ENCODE data around the gene PADI4. TPM values are rescaled to one million over a fixed set of nuclear protein-coding genes. Genes with fewer than 3 reads are reported as not detected.
"Not testable (repeated sequence)": the region's sequence is repeated elsewhere in the genome, so short reads cannot be mapped to it uniquely, and the experiment has no call there.

Gene PADI4
- total RNA-seq, 1 donor = not detected

- H3K4me3 ChIP-seq (ENCODE audit: low read depth, low read length) = no peak overlapping the region
- TF ChIP-seq CTCF (IDR thresholded peaks at IDR 0.05; ENCODE audit: insufficient read depth, low read length) = no peak
- DNase-seq (ENCODE audit: low read depth) = no peak
Observed at GRCh38 chr1:17318262-17318661, 10.3 kb downstream of the PADI4 start.

GRCh38 chr1:17319561-17320350 is 11.8 kb downstream of the PADI4 start:
- H3K4me3 ChIP-seq (ENCODE audit: low read depth, low read length) = no peak overlapping the region
- DNase-seq (ENCODE audit: low read depth) = no peak
- TF ChIP-seq CTCF (IDR thresholded peaks at IDR 0.05; ENCODE audit: insufficient read depth, low read length) = no peak

GRCh38 chr1:17321857-17322390 is 13.9 kb downstream of the PADI4 start:
- H3K4me3 ChIP-seq (ENCODE audit: low read depth, low read length); DNase-seq (ENCODE audit: low read depth): not testable (repeated sequence)

GRCh38 chr1:17328855-17329254 is 20.9 kb downstream of the PADI4 start:
- H3K4me3 ChIP-seq (ENCODE audit: low read depth, low read length) = no peak overlapping the region
- no peak for TF ChIP-seq CTCF (IDR thresholded peaks at IDR 0.05; ENCODE audit: insufficient read depth, low read length)
- DNase-seq (ENCODE audit: low read depth) = no peak

- H3K4me3 ChIP-seq (ENCODE audit: low read depth, low read length) = no peak overlapping the region
- no peak for TF ChIP-seq CTCF (IDR thresholded peaks at IDR 0.05; ENCODE audit: insufficient read depth, low read length)
- no peak for DNase-seq (ENCODE audit: low read depth)
Observed at GRCh38 chr1:17329610-17330009, 21.6 kb downstream of the PADI4 start.

GRCh38 chr1:17330856-17331255 is 22.9 kb downstream of the PADI4 start:
- H3K4me3 ChIP-seq (ENCODE audit: low read depth, low read length) = no peak overlapping the region
- TF ChIP-seq CTCF (IDR thresholded peaks at IDR 0.05; ENCODE audit: insufficient read depth, low read length) = no peak
- DNase-seq (ENCODE audit: low read depth) = no peak

- TF ChIP-seq CTCF (IDR thresholded peaks at IDR 0.05; ENCODE audit: insufficient read depth, low read length) = no peak
- DNase-seq (ENCODE audit: low read depth) = no peak
- no peak overlapping the region for H3K4me3 ChIP-seq (ENCODE audit: low read depth, low read length)
Observed at GRCh38 chr1:17333081-17333480, 25.1 kb downstream of the PADI4 start.

Data from fibroblast of the aortic adventitia (primary cell).